GM13977 (cell line): Measurements from ENCODE around the gene C6orf47.
A peak's percentile ranks its signal among the peaks of the same experiment; 100 is the strongest.

ENCODE experiments used
- DNase-seq: peaks from one replicate; pipeline ENCODE4 v3.0.0; 2012; ENCODE audit warnings: low spot score
- in situ Hi-C: fragments of 300-500 bp; cut with MboI; formaldehyde crosslinking; loops from one replicate; pipeline ENCODE4 v1.12.0; 2022; ENCODE audit warnings: low sequenced_read_pairs, low pct_unique_long_range_greater_than_20kb, mixed read lengths, inconsistent platforms; ENCODE audit not compliant: unreplicated experiment
- TF ChIP-seq, protein P1 (sequence below): IDR thresholded peaks from 2 replicates; pipeline ENCODE4 v1.5.1; 2012; ENCODE audit warnings: mild to moderate bottlenecking, control low read depth; ENCODE audit not compliant: insufficient read depth; ENCODE audit errors: extremely low read depth, missing control alignments

The C6orf47 gene

GRCh38 chr6:31620586-31621319 lies 39.8 kb downstream of the C6orf47 start, which contains the start of gene PRRC2A:
TSS of gene PRRC2A (plus strand) at chr6:31620715. CDS start at chr6:31622790, 2,075 bp downstream.
- TF ChIP-seq, protein P1, sequence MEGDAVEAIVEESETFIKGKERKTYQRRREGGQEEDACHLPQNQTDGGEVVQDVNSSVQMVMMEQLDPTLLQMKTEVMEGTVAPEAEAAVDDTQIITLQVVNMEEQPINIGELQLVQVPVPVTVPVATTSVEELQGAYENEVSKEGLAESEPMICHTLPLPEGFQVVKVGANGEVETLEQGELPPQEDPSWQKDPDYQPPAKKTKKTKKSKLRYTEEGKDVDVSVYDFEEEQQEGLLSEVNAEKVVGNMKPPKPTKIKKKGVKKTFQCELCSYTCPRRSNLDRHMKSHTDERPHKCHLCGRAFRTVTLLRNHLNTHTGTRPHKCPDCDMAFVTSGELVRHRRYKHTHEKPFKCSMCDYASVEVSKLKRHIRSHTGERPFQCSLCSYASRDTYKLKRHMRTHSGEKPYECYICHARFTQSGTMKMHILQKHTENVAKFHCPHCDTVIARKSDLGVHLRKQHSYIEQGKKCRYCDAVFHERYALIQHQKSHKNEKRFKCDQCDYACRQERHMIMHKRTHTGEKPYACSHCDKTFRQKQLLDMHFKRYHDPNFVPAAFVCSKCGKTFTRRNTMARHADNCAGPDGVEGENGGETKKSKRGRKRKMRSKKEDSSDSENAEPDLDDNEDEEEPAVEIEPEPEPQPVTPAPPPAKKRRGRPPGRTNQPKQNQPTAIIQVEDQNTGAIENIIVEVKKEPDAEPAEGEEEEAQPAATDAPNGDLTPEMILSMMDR: no peak
- in situ Hi-C loops: no loop called here
- DNase-seq: peak; percentile 99

DNA sequence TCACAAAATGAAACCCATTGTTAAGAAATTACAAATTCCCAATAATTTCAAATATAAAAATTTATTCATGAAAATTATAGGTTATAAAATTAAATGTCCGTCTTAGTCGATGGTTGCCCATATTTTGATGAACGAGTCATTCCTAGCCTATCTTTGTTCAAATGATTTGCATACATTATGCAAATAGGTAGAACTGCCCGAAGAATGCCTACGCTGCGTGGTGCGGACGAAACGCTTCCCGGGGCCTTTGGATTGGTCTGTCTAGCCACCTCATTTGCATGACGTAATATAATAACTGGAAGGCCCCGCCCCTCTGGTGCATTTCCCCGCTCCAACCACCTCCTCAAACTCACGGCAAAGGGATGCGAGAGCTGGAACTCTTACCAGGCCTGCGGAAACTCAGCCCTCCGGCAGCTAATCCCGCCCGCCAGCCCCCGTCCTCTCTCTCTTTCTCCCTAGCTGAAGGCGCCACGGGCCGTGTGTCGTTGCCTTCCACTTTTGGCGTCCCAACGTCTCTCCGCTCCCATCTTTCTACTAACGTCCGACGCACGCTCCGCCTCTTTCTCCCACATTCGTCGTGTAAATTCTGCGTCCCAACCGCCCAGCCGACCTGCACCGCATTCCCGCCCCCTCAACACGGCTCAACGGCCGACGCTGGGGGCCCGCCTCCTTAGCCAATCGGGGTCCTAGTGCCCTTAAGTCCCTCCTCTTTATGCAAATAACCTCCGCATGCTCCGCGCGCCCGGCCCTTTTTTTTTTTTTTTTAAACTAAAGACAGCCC lies 40.6 kb downstream of the C6orf47 start:
- DNase-seq: peak; percentile 90
- in situ Hi-C loops: no loop called here
- TF ChIP-seq, protein P1: no peak

- in situ Hi-C loops: no loop called here
- DNase-seq: no peak
- TF ChIP-seq, protein P1: no peak
These were observed 43.6 kb downstream of the C6orf47 start for GRCh38 chr6:31617010-31617409.

DNA sequence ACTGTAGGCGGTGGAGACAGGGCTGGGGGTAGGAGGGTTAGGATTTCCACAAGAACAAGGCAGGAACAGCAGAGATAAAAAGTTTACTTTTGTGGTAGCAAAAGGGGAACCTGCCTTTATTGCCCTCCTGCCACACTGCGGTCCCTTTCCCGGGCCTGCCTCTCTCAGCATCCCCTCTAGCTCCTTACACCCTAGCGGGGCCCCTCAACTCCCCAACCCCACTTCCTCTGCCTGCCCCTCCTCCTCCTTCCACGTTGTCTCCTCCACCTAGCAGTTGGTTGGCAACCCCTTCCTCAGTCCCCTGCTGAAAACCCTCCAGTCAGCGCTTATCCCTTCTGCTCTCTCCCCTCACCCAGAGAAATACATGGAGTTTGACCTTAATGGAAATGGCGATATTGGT lies 44.8 kb downstream of the C6orf47 start:
- DNase-seq: no peak
- in situ Hi-C loops: no loop called here
- TF ChIP-seq, protein P1: no peak

DNA sequence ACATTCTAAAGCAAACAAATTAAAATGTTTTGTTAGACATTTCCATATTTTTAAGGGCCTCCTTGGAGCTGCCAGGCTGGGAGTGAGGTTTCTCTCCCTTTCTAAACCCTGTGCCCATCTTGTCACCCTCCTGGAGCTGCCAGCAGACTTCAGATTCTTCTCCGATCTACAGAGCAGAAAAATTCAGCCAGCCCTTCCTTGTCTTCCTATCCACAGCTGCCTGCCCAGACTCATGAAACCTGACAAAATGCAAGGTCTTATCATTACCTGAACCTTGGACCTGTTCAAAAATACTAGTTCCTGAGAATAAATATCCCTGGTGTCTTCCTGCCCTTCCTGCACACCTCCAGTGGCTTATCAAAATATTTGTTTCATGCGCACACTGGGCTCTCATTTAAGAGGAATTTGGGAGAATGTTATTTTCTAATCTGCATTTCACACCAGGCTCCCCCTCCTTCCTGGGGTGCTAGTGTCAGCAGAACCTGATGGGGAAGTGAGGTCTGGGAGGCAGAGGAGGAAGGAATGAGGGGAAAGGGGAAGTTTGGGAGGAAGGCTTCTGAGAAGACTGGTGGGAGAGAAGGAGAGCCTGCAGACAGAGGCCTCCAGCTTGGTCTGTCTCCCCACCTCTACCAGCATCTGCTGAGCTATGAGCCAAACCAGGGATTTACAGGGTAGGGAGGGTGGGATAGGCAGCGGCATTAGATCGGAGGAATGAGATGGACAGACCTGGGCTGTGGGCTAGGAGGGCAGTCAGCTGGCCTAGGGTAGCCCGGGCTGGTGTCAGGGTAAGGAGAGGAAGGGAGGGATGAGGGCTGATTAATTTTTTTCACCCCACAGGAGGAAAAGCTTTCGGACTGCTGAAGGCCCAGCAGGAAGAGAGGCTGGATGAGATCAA lies 45.6 kb downstream of the C6orf47 start, which contains the start of gene AIF1:
Gene AIF1, plus strand, starts transcription at position 551 of the 895 bp plus-strand sequence. Its CDS starts 96 bp downstream, at position 647.
- no peak for DNase-seq

More for the DNA sequence above, 45.6 kb downstream of the C6orf47 start, which contains the start of gene AIF1:
- TF ChIP-seq, protein P1: no peak
- in situ Hi-C loops: no loop called here
